Urinary bladder (tissue), 4 donors: ENCODE measurements around the gene METTL9. TPM values are rescaled to one million over a fixed set of nuclear protein-coding genes. Genes with fewer than 3 reads are reported as not detected.
"Not testable (repeated sequence)": the region's sequence is repeated elsewhere in the genome, so short reads cannot be mapped to it uniquely, and the experiment has no call there.

ENCODE experiments used
- DNase-seq: peaks from one replicate; pipeline ENCODE4 v3.0.0-alpha.2; 2015; ENCODE audit errors: extremely low spot score
- H3K27ac ChIP-seq: one replicate; pipeline ENCODE4 v1.5.1; 2013; ENCODE audit warnings: low read depth, mild to moderate bottlenecking, moderate library complexity
- H3K36me3 ChIP-seq: one replicate; pipeline ENCODE4 v1.6.1; 2013; ENCODE audit warnings: mild to moderate bottlenecking, moderate library complexity; ENCODE audit not compliant: insufficient read depth
- H3K4me1 ChIP-seq: one replicate; pipeline ENCODE4 v1.6.1; 2013; ENCODE audit warnings: mild to moderate bottlenecking, moderate library complexity; ENCODE audit not compliant: insufficient read depth
- H3K4me3 ChIP-seq: one replicate; pipeline ENCODE4 v1.5.1; 2013; ENCODE audit warnings: low read depth, low read length
- WGBS: extraction: QIAGEN DNeasy Blood & Tissue Kit; methylation state at CpG from one replicate; pipeline ENCODE4 v1.1.7; 2013; 5-methylcytosine and 5-hydroxymethylcytosine counted together
- polyA plus RNA-seq: library from polyadenylated mRNA; stranded (reverse); fragments of 200-250 nt; gene quantifications from one replicate; pipeline ENCODE4 v1.2.3, GENCODE V29; 2013
- small RNA-seq: library from RNA; depleted of rRNA; stranded (forward); fragments of <200 nt; gene quantifications from one replicate; pipeline ENCODE3, GENCODE V24; 2014
- total RNA-seq: library from RNA; depleted of rRNA; stranded (reverse); fragments of >200 nt; gene quantifications from one replicate; pipeline ENCODE4 v1.2.3, GENCODE V29; 2014
- donor health status: healthy with polysubstance abuse.
- donor health status: healthy.

METTL9 gene
- total and polyA plus RNA-seq, 2 donors = 66.2 to 163 TPM

GRCh38 chr16:21690967-21691366 lies 91.6 kb downstream of the METTL9 start:
- H3K36me3 ChIP-seq, DNase-seq, H3K27ac ChIP-seq, H3K4me1 ChIP-seq, H3K4me3 ChIP-seq: not testable (repeated sequence)
- 83% methylated on average over 4 of the region's 4 CpGs for WGBS

DNA sequence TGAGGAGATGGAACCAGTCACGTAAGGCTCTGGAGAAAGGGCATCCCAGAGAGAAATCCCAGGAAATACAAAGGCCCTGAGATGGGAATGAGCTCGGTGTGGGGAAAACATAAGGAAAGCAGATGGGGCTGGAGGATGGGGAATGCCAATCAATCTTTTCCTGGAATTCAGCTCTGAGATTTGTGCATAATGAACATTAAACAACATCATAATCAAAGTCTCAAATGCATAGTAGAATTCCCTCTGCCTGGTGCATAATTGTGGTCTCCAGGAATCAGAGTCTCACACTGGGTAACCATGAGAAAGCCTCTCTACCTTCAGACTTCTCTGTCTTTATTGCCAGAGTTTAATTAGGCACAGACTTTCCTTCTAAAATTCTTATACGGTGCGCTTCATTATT lies 95.2 kb downstream of the METTL9 start:
- no peak for DNase-seq
- H3K36me3 ChIP-seq = no peaks in the 10 kb centered on the region
- H3K27ac ChIP-seq = no peak overlapping the region
- H3K4me3 ChIP-seq = no peak overlapping the region
- WGBS = 85% methylated on average over 4 of the region's 4 CpGs
- H3K4me1 ChIP-seq = no peaks in the 10 kb centered on the region

DNA sequence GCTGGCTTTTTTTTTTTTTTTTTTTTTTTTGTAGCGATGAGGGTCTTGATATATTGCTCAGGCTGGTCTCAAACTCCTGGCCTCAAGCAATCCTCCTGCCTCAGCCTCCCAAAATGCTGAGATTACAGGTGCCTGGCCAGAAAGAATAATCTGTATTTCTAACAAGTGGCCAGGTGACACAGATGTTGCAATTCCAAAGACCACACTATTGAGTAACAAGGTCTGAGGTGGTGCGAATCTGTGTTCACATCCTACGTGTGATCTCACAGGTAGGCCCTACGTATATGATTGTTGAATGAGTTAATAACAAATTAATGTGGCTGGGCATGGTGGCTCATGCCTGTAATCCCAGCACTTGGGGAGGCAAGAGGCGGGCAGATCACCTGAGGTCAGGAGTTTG lies 97.7 kb downstream of the METTL9 start:
- no peak for DNase-seq
- Histone ChIP-seq H3K36me3 (no peaks in the 10 kb centered on the region), H3K27ac (no peak overlapping the region), H3K4me1 (no peaks in the 10 kb centered on the region), H3K4me3 (no peak overlapping the region)
- 88% methylated on average over 5 of the region's 5 CpGs for WGBS

GRCh38 chr16:21698169-21699032 lies 99.0 kb downstream of the METTL9 start:
- no peak for DNase-seq
- Histone ChIP-seq H3K27ac (no peak overlapping the region), H3K4me1 (no peaks in the 10 kb centered on the region), H3K36me3 (no peaks in the 10 kb centered on the region), H3K4me3 (no peak overlapping the region)
- WGBS = 72% methylated on average over 9 of the region's 9 CpGs

DNA sequence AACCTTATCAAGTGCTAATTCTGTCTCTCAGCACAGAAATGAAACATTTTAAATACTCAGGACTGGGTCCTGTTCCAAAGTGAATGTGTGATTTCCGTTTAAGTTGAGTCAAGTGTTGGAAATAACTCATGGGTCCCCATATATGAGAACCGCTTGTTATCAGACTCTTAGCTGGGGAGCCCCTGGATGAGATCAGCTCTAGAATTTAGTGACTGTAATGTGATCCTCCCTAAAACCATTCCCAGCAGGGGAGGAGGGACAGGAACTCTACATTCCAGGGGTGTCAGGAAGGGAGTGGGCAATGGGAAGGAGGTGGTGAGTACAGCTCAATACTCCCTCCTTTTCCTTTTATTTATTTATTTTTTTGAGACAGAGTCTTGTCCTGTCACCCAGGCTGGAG lies 101.9 kb downstream of the METTL9 start:
- no peak overlapping the region for H3K27ac ChIP-seq
- no peaks in the 10 kb centered on the region for H3K36me3 ChIP-seq
- H3K4me3 ChIP-seq = no peak overlapping the region
- H3K4me1 ChIP-seq = no peaks in the 10 kb centered on the region
- 44% methylated on average over 2 of the region's 2 CpGs for WGBS
- no peak for DNase-seq

DNA sequence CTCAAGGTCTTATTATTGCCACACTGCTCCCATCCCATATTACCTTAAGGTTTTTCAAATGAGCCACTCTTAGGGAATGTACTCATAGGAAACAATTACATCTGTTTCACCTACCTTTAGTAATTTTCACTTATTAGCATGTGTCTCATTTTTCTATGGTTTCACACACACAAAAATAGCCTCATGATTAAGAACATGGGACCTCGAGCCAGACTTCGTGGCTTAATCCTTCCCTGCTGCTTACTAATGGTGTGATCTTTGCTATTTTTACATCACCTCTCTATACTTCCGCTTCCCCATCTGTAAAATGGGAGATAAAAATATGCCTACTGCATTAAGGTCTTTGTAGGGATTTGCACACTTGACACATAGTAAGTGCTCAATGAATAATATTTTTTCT lies 102.9 kb downstream of the METTL9 start:
- H3K36me3 ChIP-seq = no peaks in the 10 kb centered on the region
- no peaks in the 10 kb centered on the region for H3K4me1 ChIP-seq
- 77% methylated on average over 3 of the region's 3 CpGs for WGBS

GRCh38 chr16:21703156-21703555 lies 103.8 kb downstream of the METTL9 start:
- Histone ChIP-seq H3K4me3 (no peak overlapping the region), H3K27ac (no peak overlapping the region), H3K4me1 (no peaks in the 10 kb centered on the region), H3K36me3 (no peaks in the 10 kb centered on the region)
- DNase-seq = no peak
- 47% methylated on average over 2 of the region's 2 CpGs for WGBS

More for the DNA sequence above, 102.9 kb downstream of the METTL9 start:
- Histone ChIP-seq H3K4me3 (no peak overlapping the region), H3K27ac (no peak overlapping the region)
- DNase-seq = no peak

- Histone ChIP-seq H3K4me3 (no peak overlapping the region), H3K36me3 (no peaks in the 10 kb centered on the region), H3K27ac (no peak overlapping the region), H3K4me1 (no peaks in the 10 kb centered on the region)
- WGBS = 71% methylated on average over 5 of the region's 5 CpGs
- DNase-seq = no peak
These were observed 104.3 kb downstream of the METTL9 start for GRCh38 chr16:21703589-21704174.

GRCh38 chr16:21704266-21704665 lies 104.9 kb downstream of the METTL9 start:
- no peak overlapping the region for H3K27ac ChIP-seq
- H3K36me3 ChIP-seq = no peaks in the 10 kb centered on the region
- no peak overlapping the region for H3K4me3 ChIP-seq
- 90% methylated on average over 5 of the region's 5 CpGs for WGBS
- DNase-seq = no peak
- no peaks in the 10 kb centered on the region for H3K4me1 ChIP-seq

- 79% methylated on average over 6 of the region's 6 CpGs for WGBS
- Histone ChIP-seq H3K27ac (no peak overlapping the region), H3K36me3 (no peaks in the 10 kb centered on the region), H3K4me3 (no peak overlapping the region), H3K4me1 (no peaks in the 10 kb centered on the region)
- no peak for DNase-seq
These were observed 105.4 kb downstream of the METTL9 start for GRCh38 chr16:21704733-21705132.

Small RNA genes lying within 50 kb of the gene (small RNA-seq; reads per million reads assigned to genes)
- gene RF00478 (not detected), gene RNU6-1005P (not detected), gene RNU6-196P (not detected)

Other genes starting within 250 kb of the METTL9 start
- gene IGSF6, start 53.0 kb downstream of the METTL9 start, total RNA-seq = 4.0 TPM
- 1.4 TPM for gene IGSF6, start 53.0 kb downstream of the METTL9 start, polyA plus RNA-seq
- gene OTOA, start 64.4 kb downstream of the METTL9 start, total RNA-seq = 0.42 TPM
- gene OTOA, start 64.4 kb downstream of the METTL9 start, polyA plus RNA-seq = 0.05 TPM